Neural progenitor cell (in vitro differentiated cells): ENCODE measurements around the gene MTMR4. TPM values are rescaled to one million over a fixed set of nuclear protein-coding genes. Genes with fewer than 3 reads are reported as not detected.

Experiments used
- DNase-seq: peaks from one replicate; pipeline ENCODE4 v3.0.0-alpha.2; 2016; ENCODE audit warnings: low spot score
- H2AFZ ChIP-seq: fragments of 200-600 bp; sonication (generic); replicated peaks from 2 replicates; pipeline ENCODE4 v1.6.1; 2016; ENCODE audit warnings: antibody characterized with exemption
- H3F3A ChIP-seq: fragments of 200-600 bp; sonication (generic); 2 replicates; pipeline ENCODE4 v1.6.1; 2016; ENCODE audit warnings: antibody characterized with exemption, low read depth
- H3K27ac ChIP-seq: fragments of 200-600 bp; sonication (generic); 2 replicates; pipeline ENCODE4 v1.5.1; 2016; ENCODE audit warnings: mild to moderate bottlenecking
- H3K27me3 ChIP-seq: fragments of 200-600 bp; sonication (generic); 2 replicates; pipeline ENCODE4 v1.6.1; 2016; ENCODE audit warnings: mild to moderate bottlenecking, moderate library complexity
- H3K36me3 ChIP-seq: fragments of 200-600 bp; sonication (generic); 2 replicates; pipeline ENCODE4 v1.5.1; 2016
- H3K4me1 ChIP-seq: fragments of 200-600 bp; sonication (generic); 2 replicates; pipeline ENCODE4 v1.6.1; 2016; ENCODE audit warnings: mixed run types
- H3K4me2 ChIP-seq: fragments of 200-600 bp; sonication (generic); 2 replicates; pipeline ENCODE4 v1.6.1; 2016
- H3K4me3 ChIP-seq: fragments of 200-600 bp; sonication (generic); 2 replicates; pipeline ENCODE4 v1.5.1; 2016
- H3K79me2 ChIP-seq: fragments of 200-600 bp; sonication (generic); 2 replicates; pipeline ENCODE4 v1.6.1; 2016; ENCODE audit warnings: low read depth
- H3K9ac ChIP-seq: fragments of 200-600 bp; sonication (generic); 2 replicates; pipeline ENCODE4 v1.6.1; 2016
- H3K9me3 ChIP-seq: fragments of 200-600 bp; sonication (generic); 2 replicates; pipeline ENCODE4 v1.5.1; 2016; ENCODE audit warnings: low read depth
- H4K20me1 ChIP-seq: fragments of 200-600 bp; sonication (generic); 2 replicates; pipeline ENCODE4 v1.6.1; 2016; ENCODE audit warnings: low read depth
- H3K27ac Mint-ChIP-seq: 3 replicates; pipeline ENCODE4 v1.8.0; 2021; ENCODE audit warnings: mixed read lengths
- H3K27me3 Mint-ChIP-seq: 2 replicates; pipeline ENCODE4 v1.8.0; 2022; ENCODE audit warnings: low read depth, mild to moderate bottlenecking, inconsistent platforms, moderate library complexity, mixed read lengths; ENCODE audit not compliant: insufficient read depth
- H3K36me3 Mint-ChIP-seq: 3 replicates; pipeline ENCODE4 v1.8.0; 2021; ENCODE audit warnings: mixed read lengths
- H3K4me1 Mint-ChIP-seq: 3 replicates; pipeline ENCODE4 v1.8.0; 2021; ENCODE audit warnings: mixed read lengths
- H3K4me3 Mint-ChIP-seq: 3 replicates; pipeline ENCODE4 v1.8.0; 2021; ENCODE audit warnings: mild to moderate bottlenecking, moderate library complexity, mixed read lengths
- H3K9me3 Mint-ChIP-seq: 3 replicates; pipeline ENCODE4 v1.8.0; 2020; ENCODE audit warnings: mixed read lengths
- CTCF ChIP-seq: fragments of 200-600 bp; sonication (generic); IDR thresholded peaks from 2 replicates; pipeline ENCODE4 v1.5.1; 2017; ENCODE audit warnings: antibody characterized with exemption, mild to moderate bottlenecking
- EZH2 ChIP-seq: fragments of 200-600 bp; sonication (generic); IDR thresholded peaks from 2 replicates; pipeline ENCODE4 v1.6.1; 2017; ENCODE audit warnings: antibody characterized with exemption, mild to moderate bottlenecking, moderate library complexity
- EZH2phosphoT487 ChIP-seq: fragments of 200-600 bp; sonication (generic); IDR thresholded peaks from 2 replicates; pipeline ENCODE4 v1.6.1; 2017; ENCODE audit warnings: antibody characterized with exemption
- total RNA-seq: library from RNA; depleted of rRNA; stranded (reverse); fragments of >200 nt; gene quantifications from 2 replicates; pipeline ENCODE4 v1.2.3, GENCODE V29; 2015; ENCODE audit warnings: low replicate concordance

Gene MTMR4
- total RNA-seq, 1 donor from 2014 or later: 34.0 TPM

GRCh38 chr17:58535431-58535830 lies 21.0 kb upstream of the MTMR4 start:
- Mint-ChIP-seq H3K27ac (no peak overlapping the region), H3K9me3 (no peaks in the 10 kb centered on the region), H3K4me1 (peaks cover 22% of the 10 kb centered on the region), H3K36me3 (no peaks in the 10 kb centered on the region), H3K27me3 (peaks cover 10% of the 10 kb centered on the region), H3K4me3 (no peak overlapping the region)
- DNase-seq: no peak
- H3K79me2 ChIP-seq: no peaks in the 10 kb centered on the region
- no peaks in the 10 kb centered on the region for H4K20me1 ChIP-seq
- H3K4me2 ChIP-seq: no peak overlapping the region
- no peak overlapping the region for H3K4me3 ChIP-seq
- peaks cover 11% of the 10 kb centered on the region for H3K27me3 ChIP-seq
- TF ChIP-seq EZH2phosphoT487: no peak
- TF ChIP-seq EZH2: no peak
- TF ChIP-seq CTCF: no peak
- H3K36me3 ChIP-seq: no peaks in the 10 kb centered on the region
- peaks cover 22% of the 10 kb centered on the region for H3K4me1 ChIP-seq
- no peak overlapping the region for H3K27ac ChIP-seq
- H3K9me3 ChIP-seq: no peaks in the 10 kb centered on the region
- H3F3A ChIP-seq: peaks cover 21% of the 10 kb centered on the region
- H2AFZ ChIP-seq: no peak overlapping the region
- no peak overlapping the region for H3K9ac ChIP-seq

- no peak for TF ChIP-seq EZH2
- TF ChIP-seq EZH2phosphoT487: no peak
- TF ChIP-seq CTCF: no peak
- H3K4me3 ChIP-seq: no peak overlapping the region
- peaks cover 11% of the 10 kb centered on the region for H3K27me3 ChIP-seq
- peaks cover 15% of the 10 kb centered on the region for H3K27me3 Mint-ChIP-seq
- no peaks in the 10 kb centered on the region for H3K36me3 ChIP-seq
- no peaks in the 10 kb centered on the region for H3K9me3 Mint-ChIP-seq
- no peak overlapping the region for H3K9ac ChIP-seq
- no peaks in the 10 kb centered on the region for H3K9me3 ChIP-seq
- no peak overlapping the region for H3K27ac ChIP-seq
- no peak overlapping the region for H3K27ac Mint-ChIP-seq
- DNase-seq: no peak
- H3K4me1 Mint-ChIP-seq: peaks cover 22% of the 10 kb centered on the region
- no peak overlapping the region for H2AFZ ChIP-seq
- no peak overlapping the region for H3K4me3 Mint-ChIP-seq
- peaks cover 23% of the 10 kb centered on the region for H3F3A ChIP-seq
- no peak overlapping the region for H3K4me2 ChIP-seq
- H4K20me1 ChIP-seq: no peaks in the 10 kb centered on the region
- no peaks in the 10 kb centered on the region for H3K36me3 Mint-ChIP-seq
- no peaks in the 10 kb centered on the region for H3K79me2 ChIP-seq
- peaks cover 24% of the 10 kb centered on the region for H3K4me1 ChIP-seq
These were observed 20.5 kb upstream of the MTMR4 start for GRCh38 chr17:58534901-58535421.

GRCh38 chr17:58534331-58534730 lies 19.9 kb upstream of the MTMR4 start:
- peak overlapping the region; percentile 74 for H3K27ac Mint-ChIP-seq
- H3K36me3 ChIP-seq: no peaks in the 10 kb centered on the region
- DNase-seq: no peak
- H3K27ac ChIP-seq: no peak overlapping the region
- H2AFZ ChIP-seq: no peak overlapping the region
- peaks cover 11% of the 10 kb centered on the region for H3K27me3 ChIP-seq
- H3K36me3 Mint-ChIP-seq: no peaks in the 10 kb centered on the region
- H3K9me3 ChIP-seq: no peaks in the 10 kb centered on the region
- no peak overlapping the region for H3K4me2 ChIP-seq
- peaks cover 20% of the 10 kb centered on the region for H3K27me3 Mint-ChIP-seq
- H3K9ac ChIP-seq: no peak overlapping the region
- no peaks in the 10 kb centered on the region for H3K9me3 Mint-ChIP-seq
- TF ChIP-seq EZH2 (no peak), CTCF (no peak), EZH2phosphoT487 (no peak)
- no peak overlapping the region for H3K4me3 ChIP-seq
- H3K4me1 ChIP-seq: peaks cover 26% of the 10 kb centered on the region
- no peaks in the 10 kb centered on the region for H4K20me1 ChIP-seq
- H3K4me1 Mint-ChIP-seq: peaks cover 24% of the 10 kb centered on the region
- peaks cover 23% of the 10 kb centered on the region for H3F3A ChIP-seq
- no peak overlapping the region for H3K4me3 Mint-ChIP-seq
- no peaks in the 10 kb centered on the region for H3K79me2 ChIP-seq
